GM18868 (cell line): ENCODE measurements around the gene DNMT3L.
"Not testable (repeated sequence)": the region's sequence is repeated elsewhere in the genome, so short reads cannot be mapped to it uniquely, and the experiment has no call there.

Experiments
- ATAC-seq: cut with Tn5 transposase; IDR thresholded peaks from one replicate; pipeline ENCODE4 v1.9.1; 2021; ENCODE audit warnings: mild to moderate bottlenecking, moderate library complexity; ENCODE audit not compliant: unreplicated experiment

DNMT3L gene

GRCh38 chr21:44199448-44199847, 62.2 kb downstream of the DNMT3L start:
- no peak for ATAC-seq

- not testable (repeated sequence) for ATAC-seq
Measured at GRCh38 chr21:44197156-44197516, 64.6 kb downstream of the DNMT3L start.
